ENCODE results near the gene HIPK2.

The HIPK2 gene

DNA sequence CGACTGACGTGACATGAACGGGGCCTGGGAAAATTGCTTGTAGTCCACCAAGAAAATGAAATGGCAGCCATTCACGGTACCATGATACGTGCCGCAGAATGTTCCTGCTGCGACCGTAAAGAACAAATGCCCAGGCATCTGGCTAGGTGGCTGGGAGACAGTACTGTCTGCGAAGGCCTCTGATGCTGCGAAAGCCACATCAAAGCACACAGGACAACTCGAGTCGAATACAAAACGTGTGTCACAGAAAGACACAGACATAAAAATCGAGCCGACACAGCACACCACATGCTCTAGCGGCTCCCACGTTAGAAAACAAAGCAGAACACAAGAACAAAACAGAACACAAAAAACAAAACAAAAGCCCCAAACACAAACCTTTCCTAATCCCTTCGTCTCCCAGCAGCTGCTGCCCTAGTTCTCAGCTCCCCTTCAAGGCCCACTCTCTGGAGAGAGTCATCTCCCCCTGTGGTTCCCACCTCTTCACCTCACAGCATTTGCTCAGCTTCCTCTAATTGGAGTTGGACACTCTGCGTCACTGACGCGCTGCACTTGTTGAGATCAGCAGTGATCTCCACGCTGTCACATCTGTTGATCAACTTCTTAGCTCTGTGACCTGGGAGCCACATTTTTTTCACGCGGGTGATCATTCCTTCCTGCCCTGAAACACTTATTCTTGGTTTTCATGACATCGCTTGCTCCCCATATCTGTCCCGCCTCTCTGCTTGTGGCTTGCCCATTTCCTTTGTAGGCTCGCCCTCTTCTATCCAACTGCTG lies 142.1 kb downstream of the HIPK2 start:
- no peak for TF ChIP-seq FOXK2 (IDR thresholded peaks at IDR 0.05)
- no peak for TF ChIP-seq FOXM1 (IDR thresholded peaks at IDR 0.05; ENCODE audit: borderline replicate concordance)
- TF ChIP-seq SUZ12 (IDR thresholded peaks at IDR 0.05): no peak
- no peak for TF ChIP-seq HDGF (IDR thresholded peaks at IDR 0.05; ENCODE audit: borderline replicate concordance)
- TF ChIP-seq NFRKB (IDR thresholded peaks at IDR 0.05): no peak
- no peak for TF ChIP-seq LEF1 (IDR thresholded peaks at IDR 0.05; ENCODE audit: borderline replicate concordance)
- TF ChIP-seq, protein P1, sequence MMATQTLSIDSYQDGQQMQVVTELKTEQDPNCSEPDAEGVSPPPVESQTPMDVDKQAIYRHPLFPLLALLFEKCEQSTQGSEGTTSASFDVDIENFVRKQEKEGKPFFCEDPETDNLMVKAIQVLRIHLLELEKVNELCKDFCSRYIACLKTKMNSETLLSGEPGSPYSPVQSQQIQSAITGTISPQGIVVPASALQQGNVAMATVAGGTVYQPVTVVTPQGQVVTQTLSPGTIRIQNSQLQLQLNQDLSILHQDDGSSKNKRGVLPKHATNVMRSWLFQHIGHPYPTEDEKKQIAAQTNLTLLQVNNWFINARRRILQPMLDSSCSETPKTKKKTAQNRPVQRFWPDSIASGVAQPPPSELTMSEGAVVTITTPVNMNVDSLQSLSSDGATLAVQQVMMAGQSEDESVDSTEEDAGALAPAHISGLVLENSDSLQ (IDR thresholded peaks at IDR 0.05): no peak
- no peak for TF ChIP-seq ARNT (IDR thresholded peaks at IDR 0.05)
- ChIA-PET CTCF (interaction anchor here (1.7 kb wide), 1 partner anchor 10 kb away, joined by 7 read pairs; no protein-coding TSS in a partner anchor), POLR2A (no interaction called here)
- no peak for DNase-seq (ENCODE audit: extremely low spot score)

DNA sequence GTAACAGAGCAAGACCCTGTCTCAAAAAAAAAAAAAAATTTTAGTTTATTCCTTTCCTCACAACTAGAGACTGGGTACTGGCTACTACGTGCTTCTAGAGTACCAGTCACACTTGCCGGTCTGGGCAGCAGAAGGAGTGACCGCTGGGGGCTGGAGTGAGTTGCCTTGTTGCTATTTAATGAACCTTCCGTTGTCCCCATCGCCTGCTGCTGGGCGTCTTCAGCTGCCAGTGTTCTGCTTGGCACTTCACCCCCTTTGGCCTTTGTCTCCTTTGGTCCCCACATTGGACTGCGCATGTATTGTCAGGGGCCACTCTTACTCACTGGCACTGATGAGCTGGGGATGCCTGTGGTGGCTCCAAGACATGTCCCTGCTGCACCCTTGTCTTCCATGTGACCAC lies 143.7 kb downstream of the HIPK2 start:
- ChIA-PET POLR2A (no interaction called here), CTCF (no interaction called here)
- no peak for TF ChIP-seq SP1 (IDR thresholded peaks at IDR 0.05)
- TF ChIP-seq FOXA1 (IDR thresholded peaks at IDR 0.05): no peak
- no peak for TF ChIP-seq SUZ12 (IDR thresholded peaks at IDR 0.05)
- TF ChIP-seq L3MBTL2 (conservative IDR thresholded peaks at IDR 0.05): no peak
- TF ChIP-seq HDGF (IDR thresholded peaks at IDR 0.05; ENCODE audit: borderline replicate concordance): no peak
- no peak for TF ChIP-seq BHLHE40 (IDR thresholded peaks at IDR 0.05; ENCODE audit: borderline replicate concordance)
- DNase-seq (ENCODE audit: extremely low spot score): no peak

DNA sequence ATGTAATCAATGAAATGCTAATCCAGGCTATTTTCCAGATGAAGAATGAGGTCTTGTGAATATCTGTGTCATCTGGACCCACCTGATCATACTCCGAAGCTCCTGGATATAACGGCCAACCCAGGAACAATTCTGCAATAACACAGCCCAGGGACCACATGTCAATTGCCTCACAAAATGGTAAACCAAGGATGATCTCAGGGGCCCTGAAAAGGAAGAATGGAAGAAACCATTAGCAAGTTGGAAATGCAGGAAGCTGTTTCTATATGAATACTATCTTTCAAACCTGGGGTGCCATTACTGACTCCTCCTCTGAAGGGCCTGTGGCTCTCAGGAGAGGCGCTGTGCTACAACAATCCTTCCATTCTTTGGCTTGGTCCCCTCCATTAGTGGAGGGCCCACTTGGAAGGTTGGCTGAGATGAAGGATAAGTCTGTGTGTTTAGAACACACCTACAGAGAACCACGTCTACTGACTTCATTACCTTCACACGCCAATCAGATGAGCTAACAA lies 146.2 kb downstream of the HIPK2 start:
- DNase-seq (ENCODE audit: extremely low spot score): no peak
- ChIA-PET POLR2A (no interaction called here), CTCF (interaction anchor here (0.7 to 2.1 kb wide), 2 partner anchors 14 to 1094 kb away, joined by 3 to 11 read pairs; no protein-coding TSS in a partner anchor)
- TF ChIP-seq L3MBTL2 (conservative IDR thresholded peaks at IDR 0.05): no peak
- TF ChIP-seq, protein P1 (IDR thresholded peaks at IDR 0.05): no peak
- no peak for TF ChIP-seq CTBP1 (IDR thresholded peaks at IDR 0.05; ENCODE audit: borderline replicate concordance)
- TF ChIP-seq FOXA1 (IDR thresholded peaks at IDR 0.05): no peak
- no peak for TF ChIP-seq HDGF (IDR thresholded peaks at IDR 0.05; ENCODE audit: borderline replicate concordance)
- TF ChIP-seq LEF1 (IDR thresholded peaks at IDR 0.05; ENCODE audit: borderline replicate concordance): no peak
- TF ChIP-seq FOXK2 (IDR thresholded peaks at IDR 0.05): no peak
- TF ChIP-seq NFRKB (IDR thresholded peaks at IDR 0.05): no peak
- TF ChIP-seq ZNF384 (IDR thresholded peaks at IDR 0.05): no peak
- no peak for TF ChIP-seq ARNT (IDR thresholded peaks at IDR 0.05)
- no peak for TF ChIP-seq ELF4 (IDR thresholded peaks at IDR 0.05)
- TF ChIP-seq BHLHE40 (IDR thresholded peaks at IDR 0.05; ENCODE audit: borderline replicate concordance): no peak
- no peak for TF ChIP-seq SUZ12 (IDR thresholded peaks at IDR 0.05)
- no peak for TF ChIP-seq FOXM1 (IDR thresholded peaks at IDR 0.05; ENCODE audit: borderline replicate concordance)
- TF ChIP-seq SP1 (IDR thresholded peaks at IDR 0.05): no peak
- TF ChIP-seq TARDBP (IDR thresholded peaks at IDR 0.05): no peak

DNA sequence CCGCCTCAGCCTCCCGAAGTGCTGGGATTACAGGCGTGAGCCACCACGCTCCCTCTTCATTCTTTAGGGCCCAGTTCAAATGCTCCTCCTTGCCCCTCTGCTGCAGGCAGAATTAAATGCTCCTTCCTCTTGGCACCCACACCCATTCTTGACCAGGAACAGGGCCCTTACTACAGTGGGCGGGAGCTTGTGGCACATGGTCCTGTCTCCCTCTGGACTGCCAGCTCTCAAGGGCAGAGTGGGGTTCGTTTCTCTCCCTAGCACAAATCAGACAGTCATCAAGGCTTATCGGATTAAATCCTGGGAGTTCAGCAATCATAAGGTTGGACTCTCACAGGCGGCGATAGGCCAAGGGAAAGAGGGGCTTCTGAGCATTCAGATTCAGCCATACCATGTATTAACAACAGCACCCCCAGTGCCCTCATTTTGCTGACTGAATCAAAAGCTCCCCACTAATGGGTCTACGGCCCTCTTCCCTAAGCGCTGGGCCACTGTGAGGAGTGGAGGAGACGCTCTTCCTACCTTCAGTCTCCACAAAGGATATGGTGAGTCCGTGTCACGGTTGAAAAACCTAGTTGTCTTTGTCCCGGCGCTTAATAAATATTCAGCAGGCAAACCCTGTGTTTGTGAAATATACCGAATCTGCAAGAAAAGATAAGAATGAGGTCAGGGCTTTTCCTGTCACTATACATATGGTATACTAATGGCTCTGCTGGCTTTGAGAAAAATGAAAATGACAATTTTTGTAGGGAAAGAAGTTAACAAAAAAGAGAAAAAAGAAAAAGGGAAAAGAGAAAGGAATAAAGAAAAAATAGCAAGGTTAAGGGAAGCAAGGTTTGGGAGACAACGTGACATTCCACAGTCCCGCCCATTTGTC lies 146.9 kb downstream of the HIPK2 start:
- DNase-seq (ENCODE audit: extremely low spot score): no peak
- POLR2A ChIA-PET: no interaction called here
- TF ChIP-seq FOXA1 (IDR thresholded peaks at IDR 0.05): no peak
- TF ChIP-seq, protein P1 (IDR thresholded peaks at IDR 0.05): no peak
- TF ChIP-seq HDGF (IDR thresholded peaks at IDR 0.05; ENCODE audit: borderline replicate concordance): no peak
- no peak for TF ChIP-seq BHLHE40 (IDR thresholded peaks at IDR 0.05; ENCODE audit: borderline replicate concordance)
- TF ChIP-seq NFRKB (IDR thresholded peaks at IDR 0.05): no peak
- no peak for TF ChIP-seq LEF1 (IDR thresholded peaks at IDR 0.05; ENCODE audit: borderline replicate concordance)
- no peak for TF ChIP-seq ELF4 (IDR thresholded peaks at IDR 0.05)
- TF ChIP-seq TARDBP (IDR thresholded peaks at IDR 0.05): no peak
- TF ChIP-seq ARNT (IDR thresholded peaks at IDR 0.05): no peak
- TF ChIP-seq CTBP1 (IDR thresholded peaks at IDR 0.05; ENCODE audit: borderline replicate concordance): no peak
- no peak for TF ChIP-seq FOXK2 (IDR thresholded peaks at IDR 0.05)
- CTCF ChIA-PET: interaction anchor here (1.4 kb wide), 1 partner anchor 12 kb away, joined by 5 read pairs; no protein-coding TSS in a partner anchor

DNA sequence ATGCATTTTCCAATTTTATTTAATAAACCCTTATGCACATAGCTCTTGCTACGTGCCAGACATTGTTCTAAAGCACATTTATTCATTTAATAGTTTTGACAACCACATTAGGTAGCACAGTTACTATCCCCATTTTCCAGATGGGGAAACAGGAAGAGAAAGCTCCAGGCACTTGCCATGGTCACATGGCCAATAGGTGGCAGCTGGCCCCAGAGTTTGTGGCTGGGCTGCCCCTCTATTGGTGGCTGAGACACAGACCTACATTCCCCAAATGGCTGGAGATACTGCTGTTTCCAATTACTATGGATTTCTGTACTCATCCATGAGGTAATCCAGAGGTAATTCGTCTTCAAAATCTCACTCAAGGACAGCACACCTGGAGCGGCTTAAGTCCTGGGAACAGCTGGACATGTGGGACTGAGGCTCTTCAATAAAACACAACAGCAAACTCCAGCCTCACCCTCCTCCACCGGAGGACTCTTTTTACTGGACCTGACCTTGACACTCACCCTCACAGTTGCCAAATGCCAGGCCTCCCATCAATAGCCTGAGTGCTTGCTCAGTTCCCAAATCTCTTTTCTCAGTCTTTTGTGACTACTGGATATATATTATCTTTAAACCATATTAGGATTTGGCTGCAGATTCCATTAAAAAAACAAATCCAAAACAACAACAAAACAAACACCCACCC lies 148.3 kb downstream of the HIPK2 start:
- TF ChIP-seq ZNF384 (IDR thresholded peaks at IDR 0.05) (no peak), LEF1 (IDR thresholded peaks at IDR 0.05; ENCODE audit: borderline replicate concordance) (no peak), ARNT (IDR thresholded peaks at IDR 0.05) (no peak), BHLHE40 (IDR thresholded peaks at IDR 0.05; ENCODE audit: borderline replicate concordance) (no peak), ELF4 (IDR thresholded peaks at IDR 0.05) (no peak), SUZ12 (IDR thresholded peaks at IDR 0.05) (no peak)
- ChIA-PET CTCF (interaction anchor here (1.2 to 1.4 kb wide), 2 partner anchors 10 to 16 kb away, joined by 3 to 5 read pairs; no protein-coding TSS in a partner anchor), POLR2A (no interaction called here)
- no peak for DNase-seq (ENCODE audit: extremely low spot score)

Data from HEK293T (cell line).